A375 (cell line): Measurements from ENCODE around the gene WDFY4. TPM values are rescaled to one million over a fixed set of nuclear protein-coding genes. Genes with fewer than 3 reads are reported as not detected.

Experiments
- small RNA-seq: library from RNA; depleted of rRNA; stranded (forward); fragments of <200 nt; gene quantifications from one replicate; pipeline ENCODE3, GENCODE V24; 2014
- total RNA-seq: library from RNA; depleted of rRNA; stranded (reverse); fragments of >200 nt; shearing (Covaris generic); gene quantifications from 2 replicates; pipeline ENCODE4 v1.2.3, GENCODE V29; 2014; rRNA removed

The WDFY4 gene, protein sequence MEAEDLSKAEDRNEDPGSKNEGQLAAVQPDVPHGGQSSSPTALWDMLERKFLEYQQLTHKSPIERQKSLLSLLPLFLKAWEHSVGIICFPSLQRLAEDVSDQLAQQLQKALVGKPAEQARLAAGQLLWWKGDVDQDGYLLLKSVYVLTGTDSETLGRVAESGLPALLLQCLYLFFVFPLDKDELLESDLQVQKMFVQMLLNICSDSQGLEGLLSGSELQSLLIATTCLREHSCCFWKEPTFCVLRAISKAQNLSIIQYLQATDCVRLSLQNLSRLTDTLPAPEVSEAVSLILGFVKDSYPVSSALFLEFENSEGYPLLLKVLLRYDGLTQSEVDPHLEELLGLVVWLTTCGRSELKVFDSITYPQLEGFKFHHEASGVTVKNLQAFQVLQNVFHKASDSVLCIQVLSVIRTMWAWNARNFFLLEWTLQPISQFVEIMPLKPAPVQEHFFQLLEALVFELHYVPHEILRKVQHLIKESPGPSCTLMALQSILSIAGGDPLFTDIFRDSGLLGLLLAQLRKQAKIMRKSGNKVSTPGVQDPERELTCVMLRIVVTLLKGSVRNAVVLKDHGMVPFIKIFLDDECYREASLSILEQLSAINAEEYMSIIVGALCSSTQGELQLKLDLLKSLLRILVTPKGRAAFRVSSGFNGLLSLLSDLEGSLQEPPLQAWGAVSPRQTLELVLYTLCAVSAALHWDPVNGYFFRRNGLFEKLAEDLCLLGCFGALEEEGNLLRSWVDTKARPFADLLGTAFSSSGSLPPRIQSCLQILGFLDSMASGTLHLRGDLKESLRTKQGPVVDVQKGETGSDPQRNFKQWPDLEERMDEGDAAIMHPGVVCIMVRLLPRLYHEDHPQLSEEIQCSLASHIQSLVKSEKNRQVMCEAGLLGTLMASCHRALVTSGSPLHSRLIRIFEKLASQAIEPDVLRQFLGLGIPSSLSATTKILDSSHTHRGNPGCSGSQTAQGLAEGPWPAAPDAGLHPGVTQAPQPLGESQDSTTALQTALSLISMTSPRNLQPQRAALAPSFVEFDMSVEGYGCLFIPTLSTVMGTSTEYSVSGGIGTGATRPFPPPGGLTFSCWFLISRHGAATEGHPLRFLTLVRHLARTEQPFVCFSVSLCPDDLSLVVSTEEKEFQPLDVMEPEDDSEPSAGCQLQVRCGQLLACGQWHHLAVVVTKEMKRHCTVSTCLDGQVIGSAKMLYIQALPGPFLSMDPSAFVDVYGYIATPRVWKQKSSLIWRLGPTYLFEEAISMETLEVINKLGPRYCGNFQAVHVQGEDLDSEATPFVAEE (N-terminal part only)
- 0.26 TPM in 1 of 2 replicates, not detected in the other for total RNA-seq

DNA sequence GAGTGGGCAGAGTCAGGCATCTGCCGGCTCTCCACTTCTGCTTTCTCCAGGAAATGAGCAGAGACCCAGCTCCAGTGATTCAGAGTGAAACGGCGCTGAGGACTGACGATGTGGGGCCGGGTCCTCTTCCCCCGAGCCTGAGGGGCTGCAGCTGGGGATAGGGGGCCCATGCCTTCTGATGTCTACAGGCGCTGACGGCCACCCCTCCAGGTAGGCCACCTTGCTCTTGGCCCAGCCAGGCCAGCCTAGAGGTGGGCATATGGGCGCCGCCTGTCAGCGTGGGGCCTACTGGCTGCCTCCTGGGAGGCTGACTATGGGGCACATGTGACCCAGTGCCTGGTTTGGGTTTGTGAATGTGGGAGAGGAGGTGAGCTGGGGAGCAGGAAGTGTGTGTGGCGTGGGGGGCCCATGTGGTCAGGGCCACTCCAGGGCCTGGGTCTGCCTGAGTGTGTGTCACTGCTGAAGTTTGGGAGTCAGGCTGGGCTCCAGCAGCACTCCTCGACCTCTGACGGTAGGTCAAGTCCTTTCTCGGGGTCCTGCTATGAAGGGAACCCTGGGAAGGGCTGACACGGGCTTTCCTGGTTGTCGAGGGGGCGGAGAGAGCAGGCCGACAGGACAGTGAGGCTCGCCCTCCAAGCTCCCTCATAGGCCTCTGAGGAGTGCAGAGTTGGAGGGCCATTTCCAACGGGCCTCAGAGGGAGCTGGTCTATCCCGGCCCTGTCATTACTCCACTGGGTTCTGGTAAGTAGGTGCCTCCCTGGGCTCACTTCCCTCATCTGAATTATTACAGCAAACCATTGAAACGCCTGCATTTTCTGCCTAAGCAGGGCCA is at the start of gene WDFY4:
WDFY4 (plus strand) TSS at position 82 of the 832 bp plus-strand sequence. CDS start 24,860 bp downstream, outside the sequence.

GRCh38 chr10:48939790-48940325 is 255.2 kb downstream of the WDFY4 start, which contains the start of gene LRRC18:
TSS of gene LRRC18 (minus strand) at chr10:48939840. CDS start at chr10:48914155, 25,685 bp downstream.

Small RNA genes lying within 50 kb of the gene (small RNA-seq; reads per million reads assigned to genes)
- gene MIR4294, result not detected

Other genes starting within 250 kb of the WDFY4 start
- 3.7 and 4.2 TPM in 2 replicates for gene ARHGAP22, start 79.8 kb upstream of the WDFY4 start, total RNA-seq